GM12891 (cell line): ENCODE measurements around the gene PRR36.

Source experiments
- PAX5 ChIP-seq: IDR thresholded peaks from 2 replicates; pipeline ENCODE4 v1.6.1; 2011; ENCODE audit warnings: low read length, moderate library complexity, mild to moderate bottlenecking; ENCODE audit not compliant: insufficient read depth, severe bottlenecking
- POLR2A ChIP-seq: IDR thresholded peaks from 2 replicates; pipeline ENCODE4 v1.6.1; 2011; ENCODE audit warnings: low read depth, low read length, control low read depth
- POLR2AphosphoS5 ChIP-seq: IDR thresholded peaks from 2 replicates; pipeline ENCODE4 v1.6.1; 2011; ENCODE audit warnings: low read depth, low read length, control low read depth
- SPI1 ChIP-seq: IDR thresholded peaks from 2 replicates; pipeline ENCODE4 v1.6.1; 2011; ENCODE audit warnings: low read depth, low read length, control low read depth
- TAF1 ChIP-seq: IDR thresholded peaks from 2 replicates; pipeline ENCODE4 v1.6.1; 2011; ENCODE audit warnings: low read depth, low read length, control low read depth

- TF ChIP-seq POLR2AphosphoS5: no peak
- TF ChIP-seq POLR2A: no peak
- TF ChIP-seq PAX5: no peak
- no peak for TF ChIP-seq TAF1
- TF ChIP-seq SPI1: no peak
These were observed 34.7 kb downstream of the PRR36 start for GRCh38 chr19:7839476-7839875.
